HepG2 (cell line): Measurements from ENCODE around the gene HNRNPF. TPM values are rescaled to one million over a fixed set of nuclear protein-coding genes. Genes with fewer than 3 reads are reported as not detected.

ENCODE experiments used
- ATAC-seq: fragments of 200-7000 bp; cut with Tn5 transposase; 3 replicates; pipeline ENCODE4 v1.9.1; 2020; ENCODE audit warnings: mild to moderate bottlenecking, moderate library complexity
- BruUV-seq: library from RNA; stranded (reverse); fragments of 400-500 nt; replicated peaks from 2 replicates; lab custom pipeline; 2021; lab: Mats Ljungman, UMichigan
- CTCF ChIA-PET: fragments of 300-600 bp; formaldehyde crosslinking; extraction: SDS; loops from one replicate; lab custom pipeline; 2021; ENCODE audit warnings: low total read pairs, inconsistent platforms, low intra/inter-chr PET ratio; lab: Yijun Ruan, JAX
- POLR2A ChIA-PET: fragments of 350-600 bp; sonication (Branson Sonifier 250); formaldehyde crosslinking; loops from one replicate; lab custom pipeline; 2020; ENCODE audit warnings: antibody characterized with exemption, inconsistent platforms; lab: Yijun Ruan, JAX
- DNase-seq: peaks from one replicate; pipeline ENCODE4 v3.0.0-alpha.2; 2015; ENCODE audit warnings: low spot score
- FAIRE-seq: peaks from 3 replicates; lab custom pipeline; 2011; peaks lifted over from hg19 to GRCh38; lab: Jason Lieb, UNC
- H2AFZ ChIP-seq: one replicate; pipeline ENCODE4 v1.6.1; 2011; ENCODE audit warnings: low read length, inconsistent platforms
- H3K27ac ChIP-seq: fragments of 300-600 bp; 3 replicates; pipeline ENCODE4 v1.8.0; 2011; ENCODE audit warnings: mixed run types, mild to moderate bottlenecking, mixed read lengths, low read length, inconsistent platforms; ENCODE audit not compliant: insufficient read depth; ENCODE audit errors: extremely low read length
- H3K27me3 ChIP-seq, 2 experiments: fragments of 200-600 bp in 1 of 2; 2 replicates in 1 of 2; 3 replicates in 1 of 2; pipeline versions ENCODE4 v1.6.0 to v1.8.0; 2011; ENCODE audit warnings: low read length in 2 of 2, mild to moderate bottlenecking in 2 of 2, moderate library complexity in 2 of 2, inconsistent platforms in 1 of 2; ENCODE audit not compliant: insufficient read depth in 2 of 2, control insufficient read depth in 1 of 2
- H3K36me3 ChIP-seq, 2 experiments: fragments of 200-600 bp in 1 of 2; replicated peaks in 1 of 2; 2 replicates in 1 of 2; 3 replicates in 1 of 2; pipeline versions ENCODE4 v1.5.1 to v1.8.0; 2011; ENCODE audit warnings: low read length in 2 of 2, inconsistent platforms in 1 of 2; ENCODE audit not compliant: insufficient read depth in 2 of 2, control insufficient read depth in 1 of 2
- H3K4me1 ChIP-seq: 2 replicates; pipeline ENCODE4 v1.5.1; 2012; ENCODE audit warnings: low read length, inconsistent platforms; ENCODE audit not compliant: insufficient read depth
- H3K4me2 ChIP-seq: 2 replicates; pipeline ENCODE4 v1.6.0; 2011; ENCODE audit warnings: low read depth, low read length, inconsistent platforms
- H3K4me3 ChIP-seq, 3 experiments: fragments of 200-600 bp in 1 of 3; sonication (generic), shearing (Covaris generic) in 1 of 3; replicated peaks in 1 of 3; 2 replicates each; pipeline ENCODE4 v1.5.1; 2011 to 2016; ENCODE audit warnings: low read length in 3 of 3, inconsistent platforms in 2 of 3, low read depth in 2 of 3, mild to moderate bottlenecking in 2 of 3, control low read depth in 1 of 3, mixed read lengths in 1 of 3; ENCODE audit not compliant: insufficient read depth in 1 of 3
- H3K79me2 ChIP-seq: one replicate; pipeline ENCODE4 v1.6.1; 2011; ENCODE audit warnings: low read length, inconsistent platforms; ENCODE audit not compliant: insufficient read depth
- H3K9ac ChIP-seq: 2 replicates; pipeline ENCODE4 v1.6.0; 2011; ENCODE audit warnings: mild to moderate bottlenecking, low read depth, low read length, inconsistent platforms; ENCODE audit not compliant: insufficient read depth
- H3K9me3 ChIP-seq: 2 replicates; pipeline ENCODE4 v1.5.1; 2012; ENCODE audit warnings: mild to moderate bottlenecking, low read length
- H4K20me1 ChIP-seq: 2 replicates; pipeline ENCODE4 v1.6.0; 2011; ENCODE audit warnings: inconsistent platforms, mild to moderate bottlenecking, low read length, moderate library complexity; ENCODE audit not compliant: insufficient read depth
- BRD4 ChIP-seq: sonication (generic); formaldehyde crosslinking; IDR thresholded peaks from 2 replicates; pipeline ENCODE4 v1.4.0; 2020; ENCODE audit warnings: missing genetic modification reagents
- CTCF ChIP-seq: sonication (generic); formaldehyde crosslinking; IDR thresholded peaks from 2 replicates; pipeline ENCODE4 v1.5.0; 2020; ENCODE audit warnings: mild to moderate bottlenecking, missing genetic modification reagents, moderate library complexity
- FOXO1 ChIP-seq: sonication (generic); formaldehyde crosslinking; IDR thresholded peaks from 2 replicates; pipeline ENCODE4 v1.4.0; 2020; ENCODE audit warnings: missing genetic modification reagents
- ISX ChIP-seq: sonication (generic); formaldehyde crosslinking; conservative IDR thresholded peaks from 2 replicates; pipeline ENCODE4 v1.5.0; 2020; ENCODE audit warnings: missing genetic modification reagents
- JDP2 ChIP-seq: sonication (generic); formaldehyde crosslinking; IDR thresholded peaks from 2 replicates; pipeline ENCODE4 v1.8.1; 2022; ENCODE audit warnings: missing genetic modification reagents, borderline replicate concordance
- KMT2B ChIP-seq: IDR thresholded peaks from 2 replicates; pipeline ENCODE4 v1.6.1; 2016; ENCODE audit warnings: missing genetic modification reagents, missing compliant biosample characterization
- PRDM15 ChIP-seq: sonication (generic); formaldehyde crosslinking; IDR thresholded peaks from 2 replicates; pipeline ENCODE4 v1.4.0; 2020; ENCODE audit warnings: missing genetic modification reagents
- SIX1 ChIP-seq: sonication (generic); formaldehyde crosslinking; IDR thresholded peaks from 2 replicates; pipeline ENCODE4 v1.4.0; 2020; ENCODE audit warnings: missing genetic modification reagents, borderline replicate concordance
- TCF12 ChIP-seq, 2 experiments: fragments of 450-650 bp in 1 of 2; sonication (generic) in 1 of 2; formaldehyde crosslinking in 1 of 2; IDR thresholded peaks; 2 replicates each; pipeline versions ENCODE4 v1.6.1 to v1.8.0; 2017 to 2022; ENCODE audit warnings: antibody characterized with exemption in 1 of 2, mild to moderate bottlenecking in 1 of 2, missing genetic modification reagents in 1 of 2, moderate library complexity in 1 of 2
- TEAD3 ChIP-seq: optimal IDR thresholded peaks from 2 replicates; pipeline ENCODE3; 2016; ENCODE audit warnings: borderline replicate concordance
- ZFP41 ChIP-seq: sonication (generic); formaldehyde crosslinking; IDR thresholded peaks from 2 replicates; pipeline ENCODE4 v1.4.0; 2020; ENCODE audit warnings: mild to moderate bottlenecking, missing genetic modification reagents, borderline replicate concordance
- ZKSCAN5 ChIP-seq: sonication (generic); formaldehyde crosslinking; IDR thresholded peaks from 2 replicates; pipeline ENCODE4 v1.5.1; 2020; ENCODE audit warnings: mild to moderate bottlenecking, missing genetic modification reagents
- ZNF503 ChIP-seq: sonication (generic); formaldehyde crosslinking; IDR thresholded peaks from 2 replicates; pipeline ENCODE4 v1.4.0; 2020; ENCODE audit warnings: missing genetic modification reagents
- ZNF878 ChIP-seq: sonication (generic); formaldehyde crosslinking; IDR thresholded peaks from 2 replicates; pipeline ENCODE4 v1.8.1; 2023; ENCODE audit warnings: mild to moderate bottlenecking, missing genetic modification reagents, moderate library complexity
- WGBS: methylation state at CpG from one replicate; pipeline ENCODE4 v1.1.6; 2017; ENCODE audit warnings: low lambda C conversion rate; 5-methylcytosine and 5-hydroxymethylcytosine counted together
- in situ Hi-C: cut with HindIII; loops from 2 replicates; pipeline ENCODE4 v1.10.0; 2017; ENCODE audit warnings: low pct_unique_long_range_greater_than_20kb; ENCODE audit not compliant: extremely low pct_ligation_motif_present
- intact Hi-C: fragments of 100-400 bp; cut with micrococcal nuclease; formaldehyde crosslinking; loops from one replicate; pipeline ENCODE4 v1.10.0; 2022; ENCODE audit not compliant: unreplicated experiment
- polyA plus RNA-seq, 8 experiments: library from polyadenylated mRNA; depleted of rRNA in 3 of 8; stranded (reverse) in 7 of 8; unstranded in 1 of 8; fragments of >200 nt; fragmentation: Illumina TruSeq in 4 of 8; extraction: Trizol in 4 of 8; gene quantifications; 2 replicates each; pipeline versions ENCODE4 v1.2.1 to v1.2.3, GENCODE V29; 2011 to 2016; ENCODE audit warnings: low read depth in 4 of 8, missing spikeins in 1 of 8, mixed read lengths in 1 of 8; ENCODE audit not compliant: insufficient read depth in 1 of 8
- total RNA-seq, 5 experiments: library from RNA; depleted of rRNA; stranded (reverse); fragments of >200 nt; fragmentation: Illumina TruSeq; extraction: Trizol; gene quantifications; 2 replicates each; pipeline ENCODE4 v1.2.3, GENCODE V29; 2016; ENCODE audit warnings: low read depth in 1 of 5

Gene HNRNPF
- total and polyA plus RNA-seq, 2 of the 13 experiments (the other 11 are each of a cell fraction or from before 2014, with no cell fraction given): 166 to 308 TPM

GRCh38 chr10:43396928-43397624 lies 11.9 kb downstream of the HNRNPF start:
- POLR2A ChIA-PET: interaction anchor here (0.7 to 5.6 kb wide), 12 partner anchors 9 to 43 kb away, joined by 3 to 51 read pairs (median 14); partner anchors contain the start of genes HNRNPF and ZNF487
- Histone ChIP-seq H3K79me2 (peaks cover 90% of the 10 kb centered on the region), H3K4me1 (peaks cover 79% of the 10 kb centered on the region), H3K27me3 (no peaks in the 10 kb centered on the region; a peak in 1 of 5 replicates), H3K36me3 (peaks cover 11 to 29% of the 10 kb centered on the region in 2 experiments), H3K4me2 (peak overlapping the region; percentile 73), H3K9ac (peak overlapping the region; percentile 96), H2AFZ (no peak overlapping the region), H3K4me3 (peak overlapping the region; percentile 55 to 79 (median 55)), H3K27ac (peak overlapping the region; percentile 99), H3K9me3 (no peaks in the 10 kb centered on the region), H4K20me1 (peaks cover 79% of the 10 kb centered on the region)
- intact Hi-C loops (loop anchor here (1.0 to 5.0 kb wide), 2 partner anchors 24 to 40 kb away; partner anchors contain the start of gene ZNF487), in situ Hi-C loops (no loop called here)
- peak; percentile 81 for ATAC-seq
- DNase-seq: peak; percentile 92
- CTCF ChIA-PET: no interaction called here
- WGBS: under 1% methylated on average over 32 of the region's 70 CpGs
- BruUV-seq: no TSS peak
- FAIRE-seq: no peak
- TF ChIP-seq CTCF: no peak
- TF ChIP-seq ZKSCAN5 (CRISPR knock-in tag): no peak
- peak; percentile 79 for TF ChIP-seq ZNF503 (CRISPR knock-in tag)
- no peak for TF ChIP-seq SIX1 (CRISPR knock-in tag)
- TF ChIP-seq PRDM15 (CRISPR knock-in tag): 0 out of 2 replicates have a peak, but pooled peaks have one; percentile 41
- TF ChIP-seq TEAD3 (CRISPR knock-in tag): peak; percentile 87
- TF ChIP-seq FOXO1 (CRISPR knock-in tag): peak; percentile 83
- TF ChIP-seq ZFP41 (CRISPR knock-in tag): peak; percentile 91; the same call in 1 of the 2 replicates
- TF ChIP-seq JDP2 (CRISPR knock-in tag): no peak
- no peak for TF ChIP-seq TCF12 (IDR thresholded peaks at IDR 0.05)
- TF ChIP-seq TCF12 (CRISPR knock-in tag; IDR thresholded peaks at IDR 0.05): no peak
- TF ChIP-seq KMT2B (CRISPR knock-in tag): peak; percentile 81
- peak; percentile 98 for TF ChIP-seq ZNF878 (CRISPR knock-in tag)
- TF ChIP-seq BRD4 (CRISPR knock-in tag): peak; percentile 90
- peak; percentile 77; the same call in 1 of the 2 replicates for TF ChIP-seq ISX (CRISPR knock-in tag)
